Kidney (tissue), 14 donors: Measurements from ENCODE around the gene MTMR4. TPM values are rescaled to one million over a fixed set of nuclear protein-coding genes. Genes with fewer than 3 reads are reported as not detected.

Experiments used
- DNase-seq, 5 donors: peaks; one replicate each; pipeline ENCODE4 v3.0.0-alpha.2; 2013 to 2020
- FAIRE-seq: peaks from 2 replicates; lab custom pipeline; 2012; peaks lifted over from hg19 to GRCh38; lab: Jason Lieb, UNC
- H3K27ac ChIP-seq, 2 donors: one replicate each; pipeline ENCODE4 v1.7.0; 2013; ENCODE audit warnings: low read depth in 2 of 2, low read length in 2 of 2, inconsistent platforms in 1 of 2
- H3K27me3 ChIP-seq: one replicate; pipeline ENCODE4 v1.7.1; 2013; ENCODE audit warnings: low read length, inconsistent platforms; ENCODE audit not compliant: control insufficient read depth, insufficient read depth
- H3K36me3 ChIP-seq, 3 donors: one replicate each; pipeline versions ENCODE4 v1.7.0 to v1.7.1; 2013; ENCODE audit warnings: low read length in 3 of 3, control low read depth in 1 of 3, inconsistent platforms in 1 of 3; ENCODE audit not compliant: insufficient read depth in 3 of 3, control insufficient read depth in 2 of 3
- H3K4me1 ChIP-seq, 3 donors: one replicate each; pipeline versions ENCODE4 v1.7.0 to v1.7.1; 2013; ENCODE audit warnings: low read length in 3 of 3, inconsistent platforms in 1 of 3, low read depth in 1 of 3; ENCODE audit not compliant: control insufficient read depth in 2 of 3, insufficient read depth in 2 of 3
- H3K4me3 ChIP-seq, 3 donors: one replicate each; pipeline versions ENCODE4 v1.7.0 to v1.8.1; 2013; ENCODE audit warnings: low read length in 3 of 3, control low read depth in 1 of 3, inconsistent platforms in 1 of 3
- H3K9ac ChIP-seq, 3 donors: one replicate each; pipeline versions ENCODE4 v1.7.0 to v1.7.1; 2013; ENCODE audit warnings: low read length in 3 of 3, control low read depth in 1 of 3, inconsistent platforms in 1 of 3
- H3K9me3 ChIP-seq, 3 donors: one replicate each; pipeline versions ENCODE4 v1.7.0 to v1.7.1; 2013; ENCODE audit warnings: low read length in 3 of 3, control low read depth in 1 of 3, inconsistent platforms in 1 of 3; ENCODE audit not compliant: control insufficient read depth in 2 of 3, insufficient read depth in 1 of 3
- CTCF ChIP-seq: IDR thresholded peaks from 3 replicates; pipeline ENCODE4 v1.5.1; 2012; ENCODE audit warnings: mild to moderate bottlenecking, moderate library complexity, borderline replicate concordance; ENCODE audit not compliant: insufficient read depth; ENCODE audit errors: extremely low read depth
- intact Hi-C: fragments of 100-400 bp; cut with DNase I; formaldehyde crosslinking; loops from one replicate; pipeline ENCODE4 v1.11.1; 2022
- polyA plus RNA-seq: library from polyadenylated mRNA; stranded (reverse); fragments of 350-450 nt; fragmentation: Illumina TruSeq; extraction: RNeasy Lipid Tissue Mini Kit (QIAGEN cat#74804); gene quantifications from one replicate; pipeline ENCODE4 v1.2.3, GENCODE V29; 2014; ENCODE audit warnings: low read depth, low replicate concordance; ENCODE audit not compliant: insufficient read depth
- total RNA-seq: library from RNA; stranded (reverse); fragmentation: NEBNext Ultra II Directional; extraction: Animal tissue kit (Norgen Biotek cat#: 25700); gene quantifications from one replicate; pipeline ENCODE4 v1.2.1, GENCODE V29; 2021
- donor health status: control.
- donor health status: control.
- donor health status: control.
- donor health status: control.
- donor health status: control.
- donor health status: DM: yes; HTN: yes; CAD: no.
- donor health status: Normal renal cell carcinoma (clear cell type).

The MTMR4 gene
- total and polyA plus RNA-seq, 2 donors from 2014 or later = 13.3 to 42.9 TPM

GRCh38 chr17:58527306-58527705, 12.9 kb upstream of the MTMR4 start:
- H3K9me3 ChIP-seq = no peaks in the 10 kb centered on the region
- intact Hi-C loops = no loop called here
- H3K9ac ChIP-seq = peak overlapping the region in 2 of 3 donors; percentile 19 to 25

GRCh38 chr17:58525239-58525638, 10.8 kb upstream of the MTMR4 start:
- no peak overlapping the region for H3K4me3 ChIP-seq
- peaks cover 0 to 21% (median 0%) of the 10 kb centered on the region in 3 donors for H3K4me1 ChIP-seq
- H3K36me3 ChIP-seq = no peaks in the 10 kb centered on the region
- H3K27me3 ChIP-seq = no peaks in the 10 kb centered on the region
- H3K27ac ChIP-seq = peak overlapping the region; percentile 63 to 67
- H3K9me3 ChIP-seq = no peaks in the 10 kb centered on the region
- DNase-seq (peak in 4 of 5 donors; percentile 15 to 91 (median 63)), FAIRE-seq (no peak)
- no peak for TF ChIP-seq CTCF
- H3K9ac ChIP-seq = no peak overlapping the region
- intact Hi-C loops = no loop called here

More at GRCh38 chr17:58527306-58527705, 12.9 kb upstream of the MTMR4 start:
- H3K36me3 ChIP-seq = no peaks in the 10 kb centered on the region
- H3K27ac ChIP-seq = peak overlapping the region; percentile 51 to 63
- peak overlapping the region in 1 of 3 donors; percentile 51 for H3K4me3 ChIP-seq
- FAIRE-seq = no peak
- H3K27me3 ChIP-seq = no peaks in the 10 kb centered on the region
- peak; percentile 10 for TF ChIP-seq CTCF
- peaks cover 0 to 27% (median 0%) of the 10 kb centered on the region in 3 donors for H3K4me1 ChIP-seq
- no peak for DNase-seq

GRCh38 chr17:58521680-58522079, 7.2 kb upstream of the MTMR4 start:
- TF ChIP-seq CTCF = no peak
- H3K36me3 ChIP-seq = no peaks in the 10 kb centered on the region
- no peak overlapping the region for H3K9ac ChIP-seq
- intact Hi-C loops = no loop called here
- peak in 1 of 5 donors; percentile 67 for DNase-seq
- H3K27ac ChIP-seq = no peak overlapping the region
- FAIRE-seq = no peak
- H3K4me1 ChIP-seq = peaks cover under 1 to 16% (median 9%) of the 10 kb centered on the region in 3 donors
- no peaks in the 10 kb centered on the region for H3K9me3 ChIP-seq
- H3K4me3 ChIP-seq = no peak overlapping the region
- H3K27me3 ChIP-seq = no peaks in the 10 kb centered on the region
